ENCODE data around the gene USH1C. TPM values are rescaled to one million over a fixed set of nuclear protein-coding genes. Genes with fewer than 3 reads are reported as not detected.

The USH1C gene
- polyA plus RNA-seq, 3 donors from 2014 or later: not detected

DNA sequence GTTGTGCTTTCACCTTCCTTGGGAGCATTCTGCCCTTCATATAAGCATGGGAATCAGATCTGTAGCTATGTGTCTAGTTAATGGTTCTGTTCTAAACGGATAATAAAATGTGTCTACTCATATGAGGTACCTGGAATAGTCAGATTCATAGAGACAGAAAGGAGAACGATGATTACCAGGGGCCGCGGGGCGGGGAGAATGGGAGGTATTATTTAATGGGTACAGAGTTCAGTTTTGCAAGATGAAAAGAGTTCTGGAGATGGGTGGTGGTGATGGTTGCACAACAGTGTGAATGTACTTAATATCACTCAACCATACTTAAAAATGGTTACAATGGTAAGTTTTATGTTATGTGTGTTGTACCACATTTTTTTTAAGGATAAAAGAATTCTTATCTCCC is 57.6 kb downstream of the USH1C start:
- Mint-ChIP-seq H3K4me3 (no peak overlapping the region), H3K4me1 (no peaks in the 10 kb centered on the region), H3K27me3 (ENCODE audit: low read depth in 3 of 3) (peaks cover 0 to 6% (median 5%) of the 10 kb centered on the region in 3 donors), H3K36me3 (no peaks in the 10 kb centered on the region), H3K9me3 (no peaks in the 10 kb centered on the region), H3K27ac (no peak overlapping the region)
- no peak for DNase-seq

DNA sequence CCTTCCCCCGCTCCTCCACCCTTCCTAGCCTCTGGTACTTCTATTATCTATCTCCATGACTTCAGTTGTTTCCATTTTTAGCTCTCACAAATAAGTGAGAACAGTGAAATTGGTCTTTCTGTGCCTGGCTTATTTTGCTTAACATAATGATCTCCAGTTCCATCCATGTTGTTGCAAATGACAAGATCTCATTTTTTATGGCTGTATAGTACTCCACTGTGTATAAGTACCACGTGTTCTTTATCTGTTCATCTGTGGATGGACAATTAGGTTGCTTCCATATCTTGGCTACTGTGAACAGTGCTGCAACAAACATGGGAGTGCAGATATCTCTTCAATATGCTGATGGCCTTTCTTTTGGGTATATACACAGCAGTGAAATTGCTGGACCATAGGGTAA is 60.7 kb downstream of the USH1C start:
- Mint-ChIP-seq H3K4me1 (no peaks in the 10 kb centered on the region), H3K27me3 (ENCODE audit: low read depth in 3 of 3) (peaks cover 5 to 7% (median 6%) of the 10 kb centered on the region in 3 donors), H3K27ac (no peak overlapping the region), H3K36me3 (no peaks in the 10 kb centered on the region), H3K4me3 (no peak overlapping the region), H3K9me3 (no peaks in the 10 kb centered on the region)
- no peak for DNase-seq

DNA sequence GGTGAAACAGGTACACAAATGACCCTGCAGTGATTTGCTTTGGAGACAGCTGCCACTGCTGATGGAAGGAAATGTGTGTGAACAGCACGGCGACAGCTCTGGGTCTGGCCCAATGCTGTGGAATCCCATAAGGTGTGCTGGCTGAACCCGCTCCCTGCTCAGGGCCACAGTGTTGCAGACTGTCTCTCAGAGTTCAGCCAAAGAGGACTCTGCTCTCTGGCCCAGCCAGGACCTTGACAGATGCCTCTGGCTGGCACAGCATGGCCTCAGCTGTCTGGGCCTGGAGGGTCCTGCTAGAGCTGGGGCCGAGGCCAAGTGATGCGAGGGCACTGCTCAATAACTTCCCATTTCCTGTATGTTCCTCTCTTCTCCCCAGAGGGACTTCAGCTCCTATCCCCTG is 62.3 kb downstream of the USH1C start:
- Mint-ChIP-seq H3K4me1 (no peaks in the 10 kb centered on the region), H3K27me3 (ENCODE audit: low read depth in 3 of 3) (peaks cover 6 to 11% (median 10%) of the 10 kb centered on the region in 3 donors), H3K4me3 (no peak overlapping the region), H3K9me3 (no peaks in the 10 kb centered on the region), H3K36me3 (no peaks in the 10 kb centered on the region), H3K27ac (no peak overlapping the region)
- DNase-seq: no peak

DNA sequence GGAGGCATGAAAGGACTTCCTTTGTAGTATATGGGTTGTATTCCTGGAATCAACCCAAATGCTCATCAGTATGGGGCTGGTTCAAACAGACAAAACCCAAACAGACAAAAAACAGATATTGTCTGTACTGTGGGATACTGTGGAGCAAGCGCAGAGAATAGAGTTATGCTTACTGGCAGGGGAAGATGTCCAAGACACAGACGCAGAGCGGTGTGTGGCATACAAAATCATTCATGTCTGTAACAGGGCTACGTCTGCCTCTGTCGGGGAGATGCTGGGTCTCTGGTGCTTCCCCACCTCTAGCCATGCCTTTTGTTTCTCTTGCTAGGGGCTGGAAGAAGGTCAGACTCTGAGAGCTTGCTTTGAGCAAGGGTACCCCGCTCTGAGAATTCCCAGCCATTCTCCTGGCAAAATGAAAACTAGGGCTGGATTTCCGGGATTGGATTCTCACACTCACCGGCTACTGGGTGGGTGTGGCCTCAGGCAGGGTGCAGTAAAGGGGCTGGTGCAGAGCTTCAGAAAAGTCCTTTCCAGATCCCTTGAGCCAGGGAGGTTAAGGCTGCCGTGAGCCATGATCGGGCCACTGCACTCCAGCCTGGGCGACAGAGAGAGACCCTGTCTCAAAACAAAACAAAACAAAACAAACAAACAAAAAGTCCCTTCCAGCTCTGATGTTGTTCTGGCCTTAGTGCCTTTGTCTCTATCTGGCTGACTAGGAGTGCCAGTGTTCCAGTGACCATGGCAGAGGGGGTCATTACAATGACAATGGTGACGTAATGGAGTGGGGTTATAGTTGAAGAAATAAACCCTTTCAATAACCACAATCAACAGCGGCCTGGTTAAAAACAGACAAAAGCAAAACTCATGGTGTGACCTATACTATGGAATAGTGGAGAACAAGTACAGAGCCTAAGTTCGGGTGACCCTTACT is 64.7 kb downstream of the USH1C start:
- Mint-ChIP-seq H3K9me3 (no peaks in the 10 kb centered on the region), H3K4me1 (no peaks in the 10 kb centered on the region)

DNA sequence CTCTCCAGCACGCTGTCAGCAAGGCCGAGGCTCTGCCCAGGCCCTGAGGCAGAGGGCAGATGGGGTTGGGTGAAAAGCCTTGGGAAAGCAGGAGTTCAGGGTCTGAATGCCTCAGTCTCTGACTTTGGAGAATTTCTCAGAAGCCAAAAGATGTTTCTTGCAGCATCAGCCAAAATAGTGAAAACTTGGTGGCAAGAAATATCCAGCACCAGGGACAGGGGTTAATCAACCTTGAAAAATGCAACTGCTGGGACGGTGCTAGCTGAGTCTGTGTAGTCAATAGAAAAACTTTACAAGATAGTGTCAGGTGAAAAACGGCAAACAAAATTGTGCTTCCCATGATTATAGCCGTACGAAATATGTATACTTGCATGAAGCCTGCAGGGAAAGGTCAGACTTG is 66.1 kb downstream of the USH1C start:
- Mint-ChIP-seq H3K4me3 (no peak overlapping the region), H3K27ac (no peak overlapping the region), H3K9me3 (no peaks in the 10 kb centered on the region), H3K4me1 (no peaks in the 10 kb centered on the region), H3K36me3 (no peaks in the 10 kb centered on the region), H3K27me3 (ENCODE audit: low read depth in 3 of 3) (peaks cover 15 to 22% (median 18%) of the 10 kb centered on the region in 3 donors)
- DNase-seq: no peak

More for the DNA sequence above, 64.7 kb downstream of the USH1C start:
- no peak for DNase-seq
- no peak overlapping the region for H3K4me3 Mint-ChIP-seq
- peaks cover 10 to 13% (median 13%) of the 10 kb centered on the region in 3 donors for H3K27me3 Mint-ChIP-seq (ENCODE audit: low read depth in 3 of 3)
- no peak overlapping the region for H3K27ac Mint-ChIP-seq
- H3K36me3 Mint-ChIP-seq: no peaks in the 10 kb centered on the region

DNA sequence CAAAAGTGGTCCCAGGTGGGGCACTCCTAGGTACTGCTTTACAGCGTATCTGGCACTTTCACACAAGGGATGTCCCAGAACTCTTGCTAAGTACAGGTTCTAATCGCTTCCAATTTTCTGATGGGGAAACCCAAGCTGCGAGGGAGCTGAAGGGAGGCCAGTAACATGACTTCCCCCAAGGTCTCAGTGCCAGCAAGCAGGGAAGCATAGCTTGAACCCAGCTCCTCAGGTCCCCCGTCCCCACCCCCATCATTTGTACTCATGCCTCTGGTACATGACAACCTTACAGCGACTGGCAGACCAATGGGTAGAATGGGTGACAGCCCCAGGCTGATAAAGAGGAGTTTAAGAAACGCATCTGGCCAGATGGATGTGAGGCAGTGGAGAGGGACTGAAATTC is 66.9 kb downstream of the USH1C start:
- Mint-ChIP-seq H3K27ac (no peak overlapping the region), H3K4me1 (no peaks in the 10 kb centered on the region), H3K27me3 (ENCODE audit: low read depth in 3 of 3) (peaks cover 15 to 22% (median 19%) of the 10 kb centered on the region in 3 donors), H3K36me3 (no peaks in the 10 kb centered on the region), H3K9me3 (no peaks in the 10 kb centered on the region), H3K4me3 (no peak overlapping the region)
- no peak for DNase-seq

DNA sequence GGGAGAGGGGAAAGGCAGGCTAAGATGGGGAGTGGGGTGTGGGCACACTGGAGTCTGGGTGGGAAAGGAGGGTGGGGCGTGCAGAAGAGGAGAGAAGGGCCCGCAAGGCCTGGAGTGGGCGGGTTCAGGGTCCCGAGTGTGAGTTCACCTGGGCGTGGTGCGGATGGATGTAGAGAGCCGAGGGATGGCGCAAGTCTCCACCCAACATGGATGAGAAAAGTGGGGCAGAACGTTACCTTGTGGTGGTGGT is 67.2 kb downstream of the USH1C start:
- no peaks in the 10 kb centered on the region for H3K36me3 Mint-ChIP-seq
- no peak overlapping the region for H3K27ac Mint-ChIP-seq
- H3K4me1 Mint-ChIP-seq: no peaks in the 10 kb centered on the region

DNA sequence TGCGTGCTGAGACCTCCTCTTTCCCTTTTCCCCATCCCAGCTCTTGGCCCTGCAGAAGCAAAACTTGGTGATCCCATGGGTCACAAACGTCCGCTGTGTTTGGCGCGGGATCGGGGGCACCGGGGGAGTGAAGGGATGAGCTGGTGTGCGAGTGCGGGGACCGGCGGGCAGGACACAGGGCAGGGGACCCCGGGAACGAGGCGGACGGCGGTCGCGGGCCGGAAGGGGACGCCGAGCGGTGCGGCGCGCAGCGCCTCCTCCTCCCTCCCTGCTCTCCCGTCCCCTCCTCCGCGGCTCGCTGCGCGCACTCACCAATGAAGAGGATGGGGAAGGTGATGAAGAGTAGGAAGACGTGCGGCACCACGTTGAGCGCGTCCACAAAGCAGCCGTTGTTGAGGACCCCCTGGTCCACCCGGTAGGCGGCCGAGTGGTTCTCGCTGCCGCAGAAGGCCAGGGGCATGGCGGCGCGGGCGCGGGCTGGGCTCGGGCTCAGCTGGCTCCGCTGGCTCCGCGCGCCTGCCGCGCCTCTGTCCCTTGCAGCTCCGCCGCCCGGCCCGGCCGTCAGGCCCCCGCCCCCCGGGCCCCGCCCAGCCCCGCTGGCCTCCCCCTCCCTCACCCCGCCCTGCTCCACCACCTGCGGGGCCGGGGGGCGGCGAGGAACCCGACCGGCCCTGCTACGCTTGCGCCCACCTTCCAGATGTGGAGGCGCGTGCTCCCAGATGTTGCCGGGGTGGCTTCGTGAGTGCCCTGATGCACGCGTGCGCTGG is 67.7 kb downstream of the USH1C start, which contains the start of gene ABCC8:
ABCC8 (minus strand) TSS at position 529 of the 767 bp plus-strand sequence; CDS start at position 460, 69 bp downstream.
- no peak within 1 kb of the TSS for H3K27ac Mint-ChIP-seq
- H3K4me3 Mint-ChIP-seq: no peak within 1 kb of the TSS
- H3K27me3 Mint-ChIP-seq (ENCODE audit: low read depth in 3 of 3): peaks cover 15 to 22% (median 19%) of the 10 kb centered on the region in 3 donors
- H3K36me3 Mint-ChIP-seq: no peaks in the 10 kb centered on the region
- DNase-seq: no peak
- H3K9me3 Mint-ChIP-seq: no peaks in the 10 kb centered on the region
- H3K4me1 Mint-ChIP-seq: no peaks in the 10 kb centered on the region

More for the DNA sequence above, 67.2 kb downstream of the USH1C start:
- peaks cover 15 to 22% (median 19%) of the 10 kb centered on the region in 3 donors for H3K27me3 Mint-ChIP-seq (ENCODE audit: low read depth in 3 of 3)
- DNase-seq: no peak
- no peaks in the 10 kb centered on the region for H3K9me3 Mint-ChIP-seq
- no peak overlapping the region for H3K4me3 Mint-ChIP-seq

DNA sequence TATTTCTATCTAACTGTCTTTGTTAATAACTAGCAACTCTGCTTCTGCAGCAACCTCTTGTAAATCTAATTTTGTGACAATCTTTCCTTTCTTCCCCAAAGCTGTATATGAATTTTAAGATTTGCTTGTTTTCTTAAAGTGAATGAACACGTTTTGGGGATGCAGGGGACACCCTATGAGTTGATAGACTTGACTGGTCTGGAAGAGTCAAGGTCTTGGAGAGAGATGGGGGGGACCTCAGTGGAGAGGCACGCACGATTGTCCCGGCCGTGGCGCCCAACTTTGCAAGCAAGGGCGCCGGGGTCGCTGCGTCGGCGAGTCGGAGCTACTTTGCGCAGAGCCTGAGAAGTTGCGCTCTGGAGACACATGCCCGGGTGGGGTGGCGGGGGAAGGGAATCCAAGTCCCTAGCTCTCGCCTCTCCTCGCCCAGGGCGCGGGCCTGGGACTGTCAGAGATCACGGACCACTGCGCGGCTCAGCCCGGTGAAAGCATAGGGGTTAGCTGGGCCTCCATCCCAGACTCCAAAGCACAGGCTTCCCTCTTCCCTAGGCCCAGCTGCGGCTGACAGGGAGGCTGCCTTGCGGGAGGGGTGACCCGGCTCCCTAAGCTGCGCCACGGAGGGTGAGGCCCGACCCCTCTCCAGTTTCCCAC is 68.4 kb downstream of the USH1C start:
- Mint-ChIP-seq H3K4me3 (no peak overlapping the region), H3K27me3 (ENCODE audit: low read depth in 3 of 3) (peaks cover 15 to 25% (median 19%) of the 10 kb centered on the region in 3 donors), H3K36me3 (no peaks in the 10 kb centered on the region), H3K4me1 (no peaks in the 10 kb centered on the region), H3K9me3 (no peaks in the 10 kb centered on the region), H3K27ac (no peak overlapping the region)
- no peak for DNase-seq

DNA sequence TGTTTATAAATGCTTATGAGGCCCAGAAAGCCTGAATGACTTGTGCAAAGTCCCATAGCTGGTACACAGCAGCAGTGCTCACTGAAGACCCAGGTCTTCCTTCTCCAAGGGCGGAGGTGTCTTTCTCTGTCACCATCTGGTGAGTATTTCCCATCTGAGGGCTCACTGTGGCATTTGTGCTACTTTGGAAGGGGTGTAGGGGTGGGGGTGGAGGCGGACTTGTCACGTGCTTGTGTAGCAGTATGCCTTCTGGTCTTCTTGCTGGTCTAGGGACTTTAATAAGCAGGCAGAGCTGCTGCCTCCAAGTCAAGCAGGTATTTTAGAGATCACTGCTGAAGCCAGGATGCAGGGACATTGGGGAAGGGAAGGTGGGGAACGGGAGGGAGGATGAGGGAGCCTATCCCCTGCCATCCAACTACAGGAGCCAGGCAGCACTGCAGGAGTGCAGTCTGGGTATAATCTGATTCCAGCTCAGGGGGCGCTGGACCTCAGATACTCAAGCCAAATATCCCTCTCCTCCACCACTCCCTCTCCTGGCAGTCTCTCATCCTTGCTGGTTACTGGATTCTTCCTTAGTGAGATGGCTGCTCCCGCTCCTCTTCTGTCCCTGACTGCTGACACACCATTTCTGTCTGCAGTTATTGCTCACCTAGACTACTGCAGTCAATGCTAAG is 71.0 kb downstream of the USH1C start:
- Mint-ChIP-seq H3K36me3 (no peaks in the 10 kb centered on the region), H3K27ac (no peak overlapping the region)

DNA sequence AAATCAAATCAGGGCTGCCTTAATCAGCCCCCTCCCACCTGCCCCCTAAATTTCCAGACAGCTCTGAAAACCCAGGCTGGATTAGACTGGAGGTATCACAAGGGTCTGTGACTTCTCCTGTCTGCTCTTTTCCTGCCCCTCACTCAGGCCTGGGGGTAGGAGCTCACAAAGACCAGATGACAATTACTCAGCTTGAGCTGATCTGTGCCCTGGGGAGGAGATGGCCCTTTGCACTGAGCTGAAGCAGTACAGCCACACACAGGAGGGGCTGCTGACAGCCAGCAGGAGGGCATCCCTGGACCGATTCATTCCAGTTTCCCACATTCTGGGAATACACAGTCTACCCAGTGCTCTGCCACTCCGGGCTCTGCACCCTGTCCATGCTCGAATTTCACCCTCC is 71.7 kb downstream of the USH1C start:
- Mint-ChIP-seq H3K36me3 (no peaks in the 10 kb centered on the region), H3K4me1 (no peaks in the 10 kb centered on the region), H3K27ac (no peak overlapping the region), H3K4me3 (no peak overlapping the region), H3K27me3 (ENCODE audit: low read depth in 3 of 3) (peaks cover 6 to 24% (median 14%) of the 10 kb centered on the region in 3 donors), H3K9me3 (no peaks in the 10 kb centered on the region)
- DNase-seq: no peak

More for the DNA sequence above, 71.0 kb downstream of the USH1C start:
- Mint-ChIP-seq H3K4me1 (no peaks in the 10 kb centered on the region), H3K9me3 (no peaks in the 10 kb centered on the region), H3K27me3 (ENCODE audit: low read depth in 3 of 3) (peaks cover 9 to 22% (median 16%) of the 10 kb centered on the region in 3 donors), H3K4me3 (no peak overlapping the region)
- no peak for DNase-seq

DNA sequence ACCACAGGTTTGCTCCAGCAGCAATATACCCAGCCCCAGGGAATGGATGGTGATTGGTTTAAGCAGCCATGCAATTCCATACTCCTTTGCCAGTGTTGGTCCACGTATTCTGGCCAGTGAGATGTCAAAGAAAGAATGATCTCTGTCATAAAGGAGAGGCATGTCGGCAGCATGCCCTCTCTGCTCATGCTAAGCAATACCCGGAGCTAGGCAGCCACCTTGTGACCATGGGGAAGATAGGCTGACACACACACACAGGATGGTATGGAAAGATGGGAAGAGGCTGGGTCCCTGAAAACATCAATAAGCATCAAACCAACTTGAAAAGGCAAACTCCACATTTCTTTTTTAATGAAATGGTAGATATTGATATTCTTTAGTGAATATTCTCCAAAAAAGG is 72.7 kb downstream of the USH1C start:
- H3K9me3 Mint-ChIP-seq: no peaks in the 10 kb centered on the region
- peaks cover 8 to 23% (median 14%) of the 10 kb centered on the region in 3 donors for H3K27me3 Mint-ChIP-seq (ENCODE audit: low read depth in 3 of 3)
- no peaks in the 10 kb centered on the region for H3K36me3 Mint-ChIP-seq
- DNase-seq: no peak
- no peak overlapping the region for H3K4me3 Mint-ChIP-seq
- no peaks in the 10 kb centered on the region for H3K4me1 Mint-ChIP-seq
- no peak overlapping the region for H3K27ac Mint-ChIP-seq

DNA sequence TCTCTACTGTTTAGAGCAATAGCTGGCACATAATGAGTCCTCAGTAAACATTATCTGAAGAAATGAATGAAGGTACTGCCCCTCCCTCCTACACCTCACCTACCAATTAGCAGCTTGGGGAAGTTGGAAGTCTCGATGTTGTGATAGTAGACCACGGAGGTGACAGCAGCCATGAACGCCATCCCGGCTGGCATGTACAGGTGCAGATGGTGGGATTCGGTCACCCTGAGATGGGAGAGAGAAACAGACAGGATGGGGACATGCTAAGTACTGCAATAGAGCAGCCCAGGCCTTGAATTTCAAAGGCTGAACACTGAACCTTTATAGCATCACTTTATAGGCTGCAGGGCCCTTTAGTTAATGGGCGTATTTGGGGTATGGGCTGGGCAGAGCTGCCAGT is 74.2 kb downstream of the USH1C start:
- no peak overlapping the region for H3K4me3 Mint-ChIP-seq
- no peak overlapping the region for H3K27ac Mint-ChIP-seq
- H3K4me1 Mint-ChIP-seq: no peaks in the 10 kb centered on the region
- no peaks in the 10 kb centered on the region for H3K36me3 Mint-ChIP-seq
- no peak for DNase-seq
- no peaks in the 10 kb centered on the region for H3K9me3 Mint-ChIP-seq
- peaks cover 8 to 18% (median 12%) of the 10 kb centered on the region in 3 donors for H3K27me3 Mint-ChIP-seq (ENCODE audit: low read depth in 3 of 3)
